ENCODE results near the gene ADPRHL1. TPM values are rescaled to one million over a fixed set of nuclear protein-coding genes. Genes with fewer than 3 reads are reported as not detected.

ADPRHL1 gene
- total and polyA plus RNA-seq, 10 donors: 0.52 to 4.3 (median 1.5) TPM

DNA sequence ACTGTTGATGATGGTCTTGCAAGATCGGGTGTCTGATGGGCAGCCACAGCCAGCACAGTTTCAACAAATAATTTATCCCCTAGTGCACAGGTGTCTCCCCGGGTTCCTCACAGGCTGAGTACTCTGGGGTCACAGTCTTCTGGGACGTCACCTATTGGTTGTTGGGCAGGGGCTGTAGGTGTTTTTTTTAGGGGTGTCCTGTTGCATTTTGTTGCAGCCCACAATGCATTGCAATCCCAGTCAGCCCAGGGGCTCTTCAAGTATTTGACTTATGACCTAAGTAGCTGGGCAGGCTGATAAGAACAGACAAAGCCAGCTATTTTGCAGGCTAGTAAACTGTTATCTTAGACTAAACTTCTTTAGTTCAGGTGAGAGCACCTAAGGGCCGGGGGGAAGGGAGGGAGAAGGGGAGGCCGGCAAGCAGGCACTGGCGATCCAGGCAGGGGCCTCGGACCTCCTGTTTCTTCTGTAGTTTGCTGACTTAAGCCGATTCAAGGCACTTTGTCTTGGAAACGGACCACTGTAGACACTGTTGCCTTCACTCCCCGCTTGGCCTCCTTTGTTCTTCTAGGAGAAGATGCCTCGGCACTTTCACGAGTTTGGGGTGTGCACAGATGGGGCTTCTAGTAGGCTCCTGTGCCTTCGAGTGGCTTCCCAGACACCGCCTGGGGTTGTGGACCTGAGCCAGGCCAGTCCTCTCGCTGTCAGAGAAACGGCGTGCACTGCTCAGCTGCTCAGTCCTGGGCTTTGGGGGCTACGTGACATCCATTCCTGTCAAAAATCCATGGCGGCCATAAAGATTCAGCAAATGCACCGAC is 55.5 kb downstream of the ADPRHL1 start:
- DNase-seq: no peak
- no peak overlapping the region for H3K27ac ChIP-seq
- 73 to 85% (median 81%) methylated on average over 18 to 20 of the region's 20 CpGs for WGBS, 5 donors

DNA sequence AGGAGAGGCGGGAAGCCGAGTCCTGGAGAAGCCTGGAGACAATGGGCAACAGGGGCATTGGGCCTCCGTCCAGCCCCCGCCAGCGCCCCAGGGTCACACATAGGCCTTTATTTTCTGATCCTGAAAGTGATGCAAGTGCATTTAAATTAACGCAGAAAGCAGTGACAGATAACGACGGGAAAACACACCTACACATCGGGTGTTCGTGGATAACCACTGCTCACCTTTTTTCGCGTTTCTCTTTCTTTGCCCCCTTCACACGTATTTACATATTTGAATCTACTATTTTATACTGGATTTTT is 59.0 kb downstream of the ADPRHL1 start:
- TF ChIP-seq POLR2AphosphoS5 (IDR thresholded peaks at IDR 0.05) (no peak), POLR2A (IDR thresholded peaks at IDR 0.05) (no peak)
- TF ChIP-seq, protein P1, sequence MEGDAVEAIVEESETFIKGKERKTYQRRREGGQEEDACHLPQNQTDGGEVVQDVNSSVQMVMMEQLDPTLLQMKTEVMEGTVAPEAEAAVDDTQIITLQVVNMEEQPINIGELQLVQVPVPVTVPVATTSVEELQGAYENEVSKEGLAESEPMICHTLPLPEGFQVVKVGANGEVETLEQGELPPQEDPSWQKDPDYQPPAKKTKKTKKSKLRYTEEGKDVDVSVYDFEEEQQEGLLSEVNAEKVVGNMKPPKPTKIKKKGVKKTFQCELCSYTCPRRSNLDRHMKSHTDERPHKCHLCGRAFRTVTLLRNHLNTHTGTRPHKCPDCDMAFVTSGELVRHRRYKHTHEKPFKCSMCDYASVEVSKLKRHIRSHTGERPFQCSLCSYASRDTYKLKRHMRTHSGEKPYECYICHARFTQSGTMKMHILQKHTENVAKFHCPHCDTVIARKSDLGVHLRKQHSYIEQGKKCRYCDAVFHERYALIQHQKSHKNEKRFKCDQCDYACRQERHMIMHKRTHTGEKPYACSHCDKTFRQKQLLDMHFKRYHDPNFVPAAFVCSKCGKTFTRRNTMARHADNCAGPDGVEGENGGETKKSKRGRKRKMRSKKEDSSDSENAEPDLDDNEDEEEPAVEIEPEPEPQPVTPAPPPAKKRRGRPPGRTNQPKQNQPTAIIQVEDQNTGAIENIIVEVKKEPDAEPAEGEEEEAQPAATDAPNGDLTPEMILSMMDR (IDR thresholded peaks at IDR 0.05 in 8 of 11, conservative IDR thresholded peaks at IDR 0.05 in 3 of 11): peak in 7 of 11 experiments; percentile 4 to 68 (median 49)
- Histone ChIP-seq H3K36me3 (no peaks in the 10 kb centered on the region), H3K27me3 (replicated peaks in 1 of 7) (peaks cover 0 to 3% (median 0%) of the 10 kb centered on the region in 7 donors), H3K4me3 (peak overlapping the region in 7 of 8 donors; percentile 49 to 89 (median 59)), H3K9me3 (peaks cover 0 to 5% (median 2%) of the 10 kb centered on the region in 8 donors), H3K27ac (peak overlapping the region in 5 of 8 donors; percentile 71 to 84 (median 78)), H3K4me1 (peaks cover 5 to 21% (median 16%) of the 10 kb centered on the region in 6 donors)
- no peak for DNase-seq
- intact Hi-C loops (cut with DNase I; ENCODE audit: low total_unique reads): loop anchor here (5.0 kb wide), 1 partner anchor 452 kb away; no protein-coding TSS in a partner anchor
- WGBS, 5 donors: 43 to 53% (median 48%) methylated on average over 13 of the region's 13 CpGs

More for the DNA sequence above, 55.5 kb downstream of the ADPRHL1 start:
- Histone ChIP-seq H3K4me3 (no peak overlapping the region), H3K36me3 (no peaks in the 10 kb centered on the region), H3K27me3 (replicated peaks in 1 of 7) (peaks cover 0 to 9% (median 0%) of the 10 kb centered on the region in 7 donors), H3K9me3 (no peaks in the 10 kb centered on the region), H3K4me1 (peaks cover 5 to 42% (median 25%) of the 10 kb centered on the region in 6 donors)
- intact Hi-C loops (cut with DNase I; ENCODE audit: low total_unique reads): no loop called here
- TF ChIP-seq POLR2A (IDR thresholded peaks at IDR 0.05) (no peak), POLR2AphosphoS5 (IDR thresholded peaks at IDR 0.05) (no peak)
- TF ChIP-seq, protein P1 (IDR thresholded peaks at IDR 0.05 in 8 of 11, conservative IDR thresholded peaks at IDR 0.05 in 3 of 11): no peak

DNA sequence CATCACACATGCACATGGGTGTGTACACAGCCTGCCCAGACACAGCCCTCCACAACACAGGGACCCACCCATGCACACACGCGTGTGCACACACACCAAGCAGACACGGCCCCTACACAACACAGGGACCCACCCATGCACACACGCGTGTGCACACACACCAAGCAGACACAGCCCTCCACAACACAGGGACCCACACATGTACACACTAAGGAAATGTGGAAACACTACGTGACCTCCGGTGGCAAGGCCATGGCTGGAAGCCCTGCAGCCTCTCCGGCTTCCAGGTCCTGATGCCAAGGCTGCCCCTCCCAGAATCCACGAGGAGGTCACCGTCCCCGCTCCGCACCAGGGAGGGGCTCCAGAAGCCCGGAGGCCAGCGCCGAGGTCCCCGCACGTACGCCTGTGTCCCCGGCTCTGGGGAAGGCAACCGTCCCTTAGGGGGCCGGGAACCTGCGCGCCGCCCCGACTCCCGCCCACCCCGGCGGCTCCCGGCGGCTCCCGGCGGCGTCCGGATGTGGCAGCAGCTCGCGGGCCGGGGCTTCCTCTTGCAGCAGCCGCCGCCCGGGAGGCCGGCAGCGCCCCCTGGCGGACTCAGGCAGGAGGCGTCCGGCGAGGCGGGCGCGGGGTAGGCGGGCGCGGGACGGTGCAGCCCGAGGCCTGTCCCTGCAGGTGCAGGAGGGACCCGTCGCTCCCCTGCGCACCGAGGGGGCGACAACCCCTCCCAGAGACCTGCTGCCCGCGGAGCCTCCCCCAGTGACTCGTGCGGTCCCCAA is 59.5 kb downstream of the ADPRHL1 start:
- intact Hi-C loops (cut with DNase I; ENCODE audit: low total_unique reads): loop anchor here (5.0 kb wide), 1 partner anchor 451 kb away; no protein-coding TSS in a partner anchor
- Histone ChIP-seq H3K9me3 (peaks cover 0 to 10% (median 7%) of the 10 kb centered on the region in 8 donors), H3K27ac (peak overlapping the region in 7 of 8 donors; percentile 54 to 84 (median 74)), H3K36me3 (no peaks in the 10 kb centered on the region), H3K4me1 (peaks cover 5 to 21% (median 16%) of the 10 kb centered on the region in 6 donors), H3K4me3 (peak overlapping the region; percentile 49 to 89 (median 56)), H3K27me3 (replicated peaks in 1 of 7) (no peaks in the 10 kb centered on the region)
- 2 to 26% (median 5%) methylated on average over 7 to 63 of the region's 63 CpGs for WGBS, 5 donors
- peak; percentile 97 for DNase-seq
- TF ChIP-seq, protein P1 (IDR thresholded peaks at IDR 0.05 in 8 of 11, conservative IDR thresholded peaks at IDR 0.05 in 3 of 11): peak in 10 of 11 experiments; percentile 31 to 98 (median 92)
- TF ChIP-seq POLR2A (IDR thresholded peaks at IDR 0.05) (no peak), POLR2AphosphoS5 (IDR thresholded peaks at IDR 0.05) (peak; percentile 19 to 68 (median 64))

All from spleen (tissue), 11 donors.